Heart left ventricle (tissue), 16 donors: ENCODE data around the gene PSMB10. TPM values are rescaled to one million over a fixed set of nuclear protein-coding genes. Genes with fewer than 3 reads are reported as not detected.

ENCODE experiments used
- ATAC-seq, 4 donors: fragments of 200-7000 bp; cut with Tn5 transposase; one replicate each; pipeline ENCODE4 v1.9.1; 2020 to 2022; ENCODE audit warnings: moderate library complexity in 4 of 4, mild to moderate bottlenecking in 3 of 4, moderate number of reproducible peaks in 1 of 4
- DNase-seq, 5 donors: peaks; one replicate each; pipeline ENCODE4 v3.0.0-alpha.2; 2020
- H3K27ac ChIP-seq, 12 donors: fragments of 200-600 bp; sonication (generic) in 4 of 12; one replicate each; pipeline versions ENCODE4 v1.5.0 to v1.8.0; 2016 to 2022; ENCODE audit warnings: mild to moderate bottlenecking in 2 of 12
- H3K27me3 ChIP-seq, 9 donors: fragments of 200-600 bp; sonication (generic) in 2 of 9; one replicate each; pipeline versions ENCODE4 v1.5.1 to v1.8.0; 2016 to 2022; ENCODE audit warnings: mild to moderate bottlenecking in 3 of 9
- H3K36me3 ChIP-seq, 9 donors: fragments of 200-600 bp; sonication (generic) in 2 of 9; one replicate each; pipeline versions ENCODE4 v1.5.0 to v1.8.0; 2018 to 2022; ENCODE audit warnings: mild to moderate bottlenecking in 2 of 9
- H3K4me1 ChIP-seq, 12 donors: fragments of 200-600 bp; sonication (generic) in 4 of 12; one replicate each; pipeline versions ENCODE4 v1.5.0 to v1.8.0; 2016 to 2022; ENCODE audit warnings: mild to moderate bottlenecking in 3 of 12
- H3K4me3 ChIP-seq, 12 donors: fragments of 200-600 bp; sonication (generic) in 4 of 12; one replicate each; pipeline versions ENCODE4 v1.5.0 to v1.8.0; 2017 to 2022; ENCODE audit warnings: mild to moderate bottlenecking in 9 of 12, moderate library complexity in 4 of 12
- H3K9me3 ChIP-seq, 12 donors: fragments of 200-600 bp; sonication (generic) in 4 of 12; one replicate each; pipeline versions ENCODE4 v1.5.0 to v1.8.0; 2016 to 2022; ENCODE audit warnings: mild to moderate bottlenecking in 1 of 12
- POLR2A ChIP-seq, 2 donors: fragments of 450-650 bp; IDR thresholded peaks; one replicate each; pipeline ENCODE4 v1.6.1; 2017; ENCODE audit warnings: antibody characterized with exemption in 2 of 2, mild to moderate bottlenecking in 2 of 2, moderate library complexity in 2 of 2
- WGBS, 4 donors: extraction: QIAGEN DNeasy Blood & Tissue Kit in 2 of 4; methylation state at CpG; one replicate each; pipeline versions ENCODE4 v1.1.5 to v1.1.7; 2013 to 2018; 5-methylcytosine and 5-hydroxymethylcytosine counted together
- intact Hi-C, 10 donors: fragments of 100-400 bp; cut with DNase I; formaldehyde crosslinking; loops; one replicate each; pipeline versions ENCODE4 v1.11.1 to v1.14.2; 2022
- polyA plus RNA-seq, 2 donors: library from polyadenylated mRNA; stranded (reverse); fragments of 200-250 nt; gene quantifications; one replicate each; pipeline ENCODE4 v1.2.3, GENCODE V29; 2013
- total RNA-seq, 9 donors: library from RNA; depleted of rRNA in 2 of 9; stranded (reverse); fragments of >200 nt in 2 of 9; fragmentation: NEBNext Ultra II Directional in 3 of 9; extraction: Animal tissue kit (Norgen Biotek cat#: 25700) in 3 of 9; gene quantifications; one replicate each; pipeline versions ENCODE4 v1.1.0 to v1.2.4, GENCODE V29; 2016 to 2023
- TF ChIP-seq, protein P1 (sequence below), 12 donors: fragments of 200-600 bp; sonication (generic) in 4 of 12; IDR thresholded peaks; one replicate each; pipeline versions ENCODE4 v1.5.0 to v1.8.0; 2018 to 2022; ENCODE audit warnings: antibody characterized with exemption in 12 of 12, mild to moderate bottlenecking in 5 of 12
- donor health status: ischemic (EF 13 %, LVEDD 7.1; RV severe dilation, severe dysfunction).
- donor health status: healthy with polysubstance abuse.
- donor health status: DM: no; HTN: yes; CAD: no.
- donor health status: DM: no; HTN: no; CAD: no.
- donor health status: ischemic (EF 25% LVEDD 6.9; RV normal size, moderate dysfunction).
- donor health status: ischemic (EF 25% LVEDD 5.7; RV mildly dilated, moderate dysfunction).
- donor health status: healthy.
- donor health status: DM: yes; HTN: yes; CAD: no.
- donor health status: ischemic (EF 35%, LVEDD 5.7; RV mildly dilated, moderate dysfunction).
- donor health status: nonischemic (EF 11% LVEDD 7.7; RV severe dilation, severe dysfunction).
- donor health status: DM: yes; HTN: yes; CAD: no.
- donor health status: PGD.
- donor health status: ischemic (EF 29% LVEDD 5.4; RV normal size, mild dysfunction).
- donor health status: nonischemic (EF 23%, LVEDD 6.1; RV moderate dilation, normal function).

The PSMB10 gene
- total and polyA plus RNA-seq, 11 donors: 39.4 to 182 (median 60.5) TPM

DNA sequence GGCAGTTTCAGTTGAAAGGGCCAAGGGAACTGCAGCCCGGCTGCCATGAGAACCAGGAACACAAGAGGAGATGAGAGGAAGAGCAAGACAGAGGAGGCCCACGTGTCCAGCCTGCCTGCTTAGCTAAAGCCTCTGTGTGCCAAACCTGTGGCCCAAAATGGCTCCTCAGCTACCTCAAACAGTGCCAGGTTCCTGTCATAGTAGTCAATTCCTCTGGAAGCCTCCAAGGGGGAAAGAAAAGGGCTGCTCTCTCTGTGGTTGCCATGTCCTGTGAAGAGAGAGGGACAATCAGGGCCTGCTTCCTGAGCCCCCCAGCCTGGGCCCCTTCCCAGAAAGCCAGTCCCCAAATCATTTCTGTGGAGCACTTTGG lies 26.6 kb upstream of the PSMB10 start:
- peaks cover 0 to 67% (median 50%) of the 10 kb centered on the region in 9 donors for H3K36me3 ChIP-seq
- 22 to 29% (median 28%) methylated on average over 2 of the region's 2 CpGs for WGBS, 4 donors
- DNase-seq (peak in 1 of 5 donors; percentile 54), ATAC-seq (peak in 2 of 4 donors; percentile 3 to 12)
- H3K9me3 ChIP-seq: no peaks in the 10 kb centered on the region
- H3K4me3 ChIP-seq: peak overlapping the region in 2 of 12 donors; percentile 6 to 9
- TF ChIP-seq, protein P1, sequence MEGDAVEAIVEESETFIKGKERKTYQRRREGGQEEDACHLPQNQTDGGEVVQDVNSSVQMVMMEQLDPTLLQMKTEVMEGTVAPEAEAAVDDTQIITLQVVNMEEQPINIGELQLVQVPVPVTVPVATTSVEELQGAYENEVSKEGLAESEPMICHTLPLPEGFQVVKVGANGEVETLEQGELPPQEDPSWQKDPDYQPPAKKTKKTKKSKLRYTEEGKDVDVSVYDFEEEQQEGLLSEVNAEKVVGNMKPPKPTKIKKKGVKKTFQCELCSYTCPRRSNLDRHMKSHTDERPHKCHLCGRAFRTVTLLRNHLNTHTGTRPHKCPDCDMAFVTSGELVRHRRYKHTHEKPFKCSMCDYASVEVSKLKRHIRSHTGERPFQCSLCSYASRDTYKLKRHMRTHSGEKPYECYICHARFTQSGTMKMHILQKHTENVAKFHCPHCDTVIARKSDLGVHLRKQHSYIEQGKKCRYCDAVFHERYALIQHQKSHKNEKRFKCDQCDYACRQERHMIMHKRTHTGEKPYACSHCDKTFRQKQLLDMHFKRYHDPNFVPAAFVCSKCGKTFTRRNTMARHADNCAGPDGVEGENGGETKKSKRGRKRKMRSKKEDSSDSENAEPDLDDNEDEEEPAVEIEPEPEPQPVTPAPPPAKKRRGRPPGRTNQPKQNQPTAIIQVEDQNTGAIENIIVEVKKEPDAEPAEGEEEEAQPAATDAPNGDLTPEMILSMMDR (IDR thresholded peaks at IDR 0.05): no peak
- no peak for TF ChIP-seq POLR2A (IDR thresholded peaks at IDR 0.05)
- H3K4me1 ChIP-seq: peaks cover 57 to 93% (median 90%) of the 10 kb centered on the region in 12 donors
- no peaks in the 10 kb centered on the region for H3K27me3 ChIP-seq
- intact Hi-C loops: loop anchor here in 1 of 10 donors (10.0 kb wide), 1 partner anchor 272 kb away; the partner anchor contains the start of gene ESRP2
- peak overlapping the region in 11 of 12 donors; percentile 95 to 100 (median 99) for H3K27ac ChIP-seq

GRCh38 chr16:67962135-67962534 lies 25.5 kb upstream of the PSMB10 start:
- WGBS, 4 donors: 91 to 95% (median 92%) methylated on average over 8 of the region's 8 CpGs
- TF ChIP-seq, protein P1 (IDR thresholded peaks at IDR 0.05): no peak
- no peak for TF ChIP-seq POLR2A (IDR thresholded peaks at IDR 0.05)
- Histone ChIP-seq H3K9me3 (no peaks in the 10 kb centered on the region), H3K36me3 (peaks cover 0 to 75% (median 62%) of the 10 kb centered on the region in 9 donors), H3K27ac (peak overlapping the region in 11 of 12 donors; percentile 95 to 100 (median 99)), H3K27me3 (no peaks in the 10 kb centered on the region), H3K4me1 (peaks cover 57 to 95% (median 88%) of the 10 kb centered on the region in 12 donors), H3K4me3 (no peak overlapping the region)
- ATAC-seq (no peak), DNase-seq (no peak)
- intact Hi-C loops: loop anchor here in 1 of 10 donors (10.0 kb wide), 1 partner anchor 273 kb away; the partner anchor contains the start of gene ESRP2

DNA sequence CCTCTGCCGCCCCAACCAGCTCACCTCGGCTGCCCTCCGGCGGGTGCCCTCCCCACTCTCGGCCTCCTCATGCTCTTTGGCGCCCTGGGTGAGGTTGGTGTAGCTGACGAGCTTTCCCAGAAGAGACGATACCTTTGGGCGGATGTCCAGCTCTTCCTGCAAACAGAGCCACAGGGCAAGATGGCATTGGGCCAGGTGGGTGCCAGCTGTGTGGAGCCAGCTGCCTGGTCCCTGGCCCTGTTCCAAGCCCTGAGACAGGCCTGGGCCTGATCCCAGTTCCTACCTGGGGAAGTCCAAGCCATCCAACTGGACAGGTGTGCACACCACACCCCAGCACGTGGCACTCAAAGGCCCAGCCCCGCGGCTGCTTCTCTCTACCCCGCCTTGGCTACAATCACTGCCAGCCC lies 24.9 kb upstream of the PSMB10 start:
- peaks cover 52 to 89% (median 82%) of the 10 kb centered on the region in 12 donors for H3K4me1 ChIP-seq
- peaks cover 0 to 81% (median 68%) of the 10 kb centered on the region in 9 donors for H3K36me3 ChIP-seq
- ATAC-seq (peak in 2 of 4 donors; percentile 2 to 13), DNase-seq (peak in 4 of 5 donors; percentile 60 to 88 (median 71))
- no peak overlapping the region for H3K4me3 ChIP-seq
- TF ChIP-seq, protein P1 (IDR thresholded peaks at IDR 0.05): no peak
- WGBS, 4 donors: 62 to 68% (median 67%) methylated on average over 12 to 13 of the region's 13 CpGs
- intact Hi-C loops: loop anchor here in 1 of 10 donors (10.0 kb wide), 1 partner anchor 273 kb away; the partner anchor contains the start of gene ESRP2
- no peaks in the 10 kb centered on the region for H3K27me3 ChIP-seq
- no peaks in the 10 kb centered on the region for H3K9me3 ChIP-seq
- peak overlapping the region in 11 of 12 donors; percentile 95 to 100 (median 99) for H3K27ac ChIP-seq

GRCh38 chr16:67959536-67960329 lies 23.1 kb upstream of the PSMB10 start:
- Histone ChIP-seq H3K27me3 (no peaks in the 10 kb centered on the region), H3K36me3 (peaks cover 0 to 89% (median 82%) of the 10 kb centered on the region in 9 donors), H3K9me3 (no peaks in the 10 kb centered on the region), H3K4me3 (peak overlapping the region in 7 of 12 donors; percentile 2 to 26 (median 19)), H3K27ac (peak overlapping the region; percentile 80 to 100 (median 98)), H3K4me1 (peaks cover 46 to 76% (median 64%) of the 10 kb centered on the region in 12 donors)
- TF ChIP-seq, protein P1 (IDR thresholded peaks at IDR 0.05): no peak
- TF ChIP-seq POLR2A (IDR thresholded peaks at IDR 0.05): peak in 1 of 2 donors; percentile 50
- 7 to 26% (median 18%) methylated on average over 7 to 11 of the region's 11 CpGs for WGBS, 4 donors
- ATAC-seq (peak; percentile 79 to 91 (median 82)), DNase-seq (peak; percentile 84 to 96 (median 92))
- intact Hi-C loops: loop anchor here in 1 of 10 donors (10.0 kb wide), 1 partner anchor 275 kb away; the partner anchor contains the start of gene ESRP2
